Astrocyte (in vitro differentiated cells and primary cell): ENCODE measurements around the gene GRM7. TPM values are rescaled to one million over a fixed set of nuclear protein-coding genes. Genes with fewer than 3 reads are reported as not detected.

Experiments
- DNase-seq: peaks from one replicate; pipeline ENCODE4 v3.0.0-alpha.2; 2010; ENCODE audit warnings: low read depth
- FAIRE-seq: peaks from 2 replicates; lab custom pipeline; 2011; peaks lifted over from hg19 to GRCh38; lab: Jason Lieb, UNC
- H2AFZ ChIP-seq: 2 replicates; pipeline ENCODE4 v1.6.0; 2012; ENCODE audit warnings: low read depth, low read length, inconsistent platforms
- H3K27ac ChIP-seq: 2 replicates; pipeline ENCODE4 v1.5.1; 2011; ENCODE audit warnings: low read depth, low read length, inconsistent platforms
- H3K27me3 ChIP-seq: 2 replicates; pipeline ENCODE4 v1.6.0; 2011; ENCODE audit warnings: low read length, inconsistent platforms; ENCODE audit not compliant: insufficient read depth
- H3K36me3 ChIP-seq: 2 replicates; pipeline ENCODE4 v1.5.1; 2011; ENCODE audit warnings: low read length, inconsistent platforms; ENCODE audit not compliant: insufficient read depth
- H3K4me1 ChIP-seq: 2 replicates; pipeline ENCODE4 v1.5.1; 2011; ENCODE audit warnings: low read length, inconsistent platforms; ENCODE audit not compliant: insufficient read depth
- H3K4me2 ChIP-seq: 2 replicates; pipeline ENCODE4 v1.6.0; 2012; ENCODE audit warnings: low read length, inconsistent platforms
- H3K4me3 ChIP-seq: 2 replicates; pipeline ENCODE4 v1.5.1; 2011; ENCODE audit warnings: low read depth, mild to moderate bottlenecking, low read length, inconsistent platforms; ENCODE audit not compliant: insufficient read depth
- H3K79me2 ChIP-seq: 2 replicates; pipeline ENCODE4 v1.6.0; 2012; ENCODE audit warnings: mild to moderate bottlenecking, low read length, inconsistent platforms; ENCODE audit not compliant: insufficient read depth
- H3K9ac ChIP-seq: 2 replicates; pipeline ENCODE4 v1.6.0; 2012; ENCODE audit warnings: mild to moderate bottlenecking, low read length, inconsistent platforms
- H3K9me3 ChIP-seq: 2 replicates; pipeline ENCODE4 v1.5.1; 2012; ENCODE audit warnings: low read depth, mild to moderate bottlenecking, low read length, inconsistent platforms; ENCODE audit not compliant: insufficient read depth
- H4K20me1 ChIP-seq: 2 replicates; pipeline ENCODE4 v1.6.0; 2012; ENCODE audit warnings: low read length, inconsistent platforms; ENCODE audit not compliant: insufficient read depth
- H3K27ac Mint-ChIP-seq: one replicate; pipeline ENCODE4 v1.8.0; 2021; ENCODE audit warnings: mild to moderate bottlenecking, mixed read lengths; ENCODE audit not compliant: unreplicated experiment
- H3K27me3 Mint-ChIP-seq: one replicate; pipeline ENCODE4 v1.8.0; 2021; ENCODE audit warnings: low read depth, mixed read lengths; ENCODE audit not compliant: unreplicated experiment
- H3K36me3 Mint-ChIP-seq: one replicate; pipeline ENCODE4 v1.8.0; 2021; ENCODE audit warnings: low read depth, mixed read lengths; ENCODE audit not compliant: unreplicated experiment
- H3K4me1 Mint-ChIP-seq: one replicate; pipeline ENCODE4 v1.8.0; 2021; ENCODE audit warnings: low read depth, mixed read lengths; ENCODE audit not compliant: unreplicated experiment
- H3K4me3 Mint-ChIP-seq: one replicate; pipeline ENCODE4 v1.8.0; 2021; ENCODE audit warnings: mild to moderate bottlenecking, moderate library complexity, mixed read lengths; ENCODE audit not compliant: unreplicated experiment
- H3K9me3 Mint-ChIP-seq: one replicate; pipeline ENCODE4 v1.8.0; 2021; ENCODE audit warnings: mild to moderate bottlenecking, mixed read lengths; ENCODE audit not compliant: unreplicated experiment
- EZH2 ChIP-seq: IDR thresholded peaks from 2 replicates; pipeline ENCODE4 v1.6.1; 2012; ENCODE audit warnings: mild to moderate bottlenecking, low read length, inconsistent platforms; ENCODE audit not compliant: insufficient read depth
- total RNA-seq: library from RNA; stranded (reverse); gene quantifications from 2 replicates; pipeline ENCODE4 v1.2.1, GENCODE V29; 2021
- TF ChIP-seq, protein P1 (sequence below): IDR thresholded peaks from 2 replicates; pipeline ENCODE4 v1.5.1; 2011; ENCODE audit warnings: low read depth, mild to moderate bottlenecking, inconsistent platforms, low read length, moderate library complexity; ENCODE audit not compliant: insufficient read depth

Gene GRM7
- total RNA-seq, 1 donor from 2014 or later: not detected

- Histone ChIP-seq H3K9ac (no peak overlapping the region), H3K4me1 (no peaks in the 10 kb centered on the region), H3K9me3 (no peaks in the 10 kb centered on the region), H3K4me3 (no peak overlapping the region), H3K79me2 (no peaks in the 10 kb centered on the region), H2AFZ (no peak overlapping the region), H3K27ac (no peak overlapping the region), H3K36me3 (no peaks in the 10 kb centered on the region), H3K27me3 (no peaks in the 10 kb centered on the region), H3K4me2 (no peak overlapping the region), H4K20me1 (no peaks in the 10 kb centered on the region)
- H3K36me3 Mint-ChIP-seq: no peaks in the 10 kb centered on the region
- H3K27ac Mint-ChIP-seq: no peak overlapping the region
- no peaks in the 10 kb centered on the region for H3K9me3 Mint-ChIP-seq
- FAIRE-seq (no peak), DNase-seq (peak; percentile 37)
- no peaks in the 10 kb centered on the region for H3K4me1 Mint-ChIP-seq
- TF ChIP-seq, protein P1, sequence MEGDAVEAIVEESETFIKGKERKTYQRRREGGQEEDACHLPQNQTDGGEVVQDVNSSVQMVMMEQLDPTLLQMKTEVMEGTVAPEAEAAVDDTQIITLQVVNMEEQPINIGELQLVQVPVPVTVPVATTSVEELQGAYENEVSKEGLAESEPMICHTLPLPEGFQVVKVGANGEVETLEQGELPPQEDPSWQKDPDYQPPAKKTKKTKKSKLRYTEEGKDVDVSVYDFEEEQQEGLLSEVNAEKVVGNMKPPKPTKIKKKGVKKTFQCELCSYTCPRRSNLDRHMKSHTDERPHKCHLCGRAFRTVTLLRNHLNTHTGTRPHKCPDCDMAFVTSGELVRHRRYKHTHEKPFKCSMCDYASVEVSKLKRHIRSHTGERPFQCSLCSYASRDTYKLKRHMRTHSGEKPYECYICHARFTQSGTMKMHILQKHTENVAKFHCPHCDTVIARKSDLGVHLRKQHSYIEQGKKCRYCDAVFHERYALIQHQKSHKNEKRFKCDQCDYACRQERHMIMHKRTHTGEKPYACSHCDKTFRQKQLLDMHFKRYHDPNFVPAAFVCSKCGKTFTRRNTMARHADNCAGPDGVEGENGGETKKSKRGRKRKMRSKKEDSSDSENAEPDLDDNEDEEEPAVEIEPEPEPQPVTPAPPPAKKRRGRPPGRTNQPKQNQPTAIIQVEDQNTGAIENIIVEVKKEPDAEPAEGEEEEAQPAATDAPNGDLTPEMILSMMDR: no peak
- TF ChIP-seq EZH2: no peak
- H3K27me3 Mint-ChIP-seq: no peaks in the 10 kb centered on the region
- H3K4me3 Mint-ChIP-seq: no peak overlapping the region
These were observed 479.9 kb downstream of the GRM7 start for GRCh38 chr3:7340795-7341194.

- Mint-ChIP-seq H3K27ac (no peak overlapping the region), H3K9me3 (peaks cover 4% of the 10 kb centered on the region), H3K4me3 (no peak overlapping the region), H3K36me3 (no peaks in the 10 kb centered on the region), H3K4me1 (no peaks in the 10 kb centered on the region), H3K27me3 (no peaks in the 10 kb centered on the region)
- no peaks in the 10 kb centered on the region for H3K36me3 ChIP-seq
- no peak for FAIRE-seq
- no peak overlapping the region for H3K27ac ChIP-seq
- no peak overlapping the region for H2AFZ ChIP-seq
- no peaks in the 10 kb centered on the region for H3K9me3 ChIP-seq
- H3K4me2 ChIP-seq: no peak overlapping the region
- no peak overlapping the region for H3K4me3 ChIP-seq
- no peak overlapping the region for H3K9ac ChIP-seq
- no peak for TF ChIP-seq EZH2
- TF ChIP-seq, protein P1: no peak
- DNase-seq: no peak
- no peaks in the 10 kb centered on the region for H3K4me1 ChIP-seq
- no peaks in the 10 kb centered on the region for H3K79me2 ChIP-seq
- no peaks in the 10 kb centered on the region for H3K27me3 ChIP-seq
- H4K20me1 ChIP-seq: no peaks in the 10 kb centered on the region
These were observed 485.4 kb downstream of the GRM7 start for GRCh38 chr3:7346364-7346763.

- TF ChIP-seq, protein P1: no peak
- TF ChIP-seq EZH2: no peak
- Histone ChIP-seq H3K27me3 (no peaks in the 10 kb centered on the region), H3K4me1 (no peaks in the 10 kb centered on the region), H4K20me1 (no peaks in the 10 kb centered on the region), H3K4me2 (no peak overlapping the region), H2AFZ (no peak overlapping the region), H3K27ac (no peak overlapping the region), H3K4me3 (no peak overlapping the region), H3K36me3 (no peaks in the 10 kb centered on the region), H3K79me2 (no peaks in the 10 kb centered on the region), H3K9ac (no peak overlapping the region), H3K9me3 (no peaks in the 10 kb centered on the region)
- no peak overlapping the region for H3K4me3 Mint-ChIP-seq
- no peak overlapping the region for H3K27ac Mint-ChIP-seq
- no peaks in the 10 kb centered on the region for H3K4me1 Mint-ChIP-seq
- DNase-seq (no peak), FAIRE-seq (no peak)
- H3K36me3 Mint-ChIP-seq: no peaks in the 10 kb centered on the region
- H3K27me3 Mint-ChIP-seq: no peaks in the 10 kb centered on the region
- H3K9me3 Mint-ChIP-seq: no peaks in the 10 kb centered on the region
These were observed 496.2 kb downstream of the GRM7 start for GRCh38 chr3:7357101-7357500.
